H9 (cell line): ENCODE measurements around the gene ANAPC13. TPM values are rescaled to one million over a fixed set of nuclear protein-coding genes. Genes with fewer than 3 reads are reported as not detected.

ENCODE experiments used
- DNase-seq: peaks from one replicate; pipeline ENCODE4 v3.0.0-alpha.2; 2017
- H2AFZ ChIP-seq: one replicate; pipeline ENCODE4 v1.6.1; 2013; ENCODE audit warnings: mild to moderate bottlenecking, low read length, control low read depth, moderate library complexity
- H2AK5ac ChIP-seq: 2 replicates; pipeline ENCODE4 v1.6.1; 2013; ENCODE audit warnings: low read length, control low read depth, mixed read lengths; ENCODE audit not compliant: insufficient read length
- H2BK120ac ChIP-seq: one replicate; pipeline ENCODE4 v1.6.1; 2013; ENCODE audit warnings: low read depth, mild to moderate bottlenecking, low read length, control low read depth, inconsistent platforms; ENCODE audit not compliant: poor library complexity, severe bottlenecking
- H2BK12ac ChIP-seq: 2 replicates; pipeline ENCODE4 v1.6.1; 2013; ENCODE audit warnings: low read length, control low read depth, mixed read lengths, low read depth; ENCODE audit not compliant: insufficient read length
- H2BK15ac ChIP-seq: 2 replicates; pipeline ENCODE4 v1.6.1; 2013; ENCODE audit warnings: low read depth, low read length, control low read depth
- H2BK20ac ChIP-seq: one replicate; pipeline ENCODE4 v1.6.1; 2013; ENCODE audit warnings: low read depth, mild to moderate bottlenecking, low read length, control low read depth, inconsistent platforms; ENCODE audit not compliant: poor library complexity, severe bottlenecking
- H2BK5ac ChIP-seq: 2 replicates; pipeline ENCODE4 v1.6.1; 2013; ENCODE audit warnings: low read length, control low read depth, mixed read lengths; ENCODE audit not compliant: insufficient read length
- H3K14ac ChIP-seq: 2 replicates; pipeline ENCODE4 v1.6.1; 2013; ENCODE audit warnings: low read length, control low read depth; ENCODE audit not compliant: insufficient read depth
- H3K18ac ChIP-seq: 2 replicates; pipeline ENCODE4 v1.6.1; 2013; ENCODE audit warnings: low read depth, mild to moderate bottlenecking, mixed read lengths, low read length, control low read depth; ENCODE audit not compliant: insufficient read length
- H3K23ac ChIP-seq: 2 replicates; pipeline ENCODE4 v1.6.1; 2013; ENCODE audit warnings: low read length, control low read depth, mixed read lengths, low read depth; ENCODE audit not compliant: insufficient read length
- H3K23me2 ChIP-seq: 2 replicates; pipeline ENCODE4 v1.6.1; 2013; ENCODE audit warnings: low read depth, mild to moderate bottlenecking, mixed read lengths, low read length, control low read depth; ENCODE audit not compliant: insufficient read length, poor library complexity, severe bottlenecking
- H3K27ac ChIP-seq: 2 replicates; pipeline ENCODE4 v1.5.1; 2013; ENCODE audit warnings: low read length, control low read depth, mixed read lengths, low read depth; ENCODE audit not compliant: insufficient read length
- H3K27me3 ChIP-seq: 2 replicates; pipeline ENCODE4 v1.6.1; 2013; ENCODE audit warnings: low read length, control low read depth, inconsistent platforms; ENCODE audit not compliant: insufficient read depth
- H3K4ac ChIP-seq: 2 replicates; pipeline ENCODE4 v1.6.1; 2013; ENCODE audit warnings: low read depth, mild to moderate bottlenecking, control low read depth, inconsistent platforms, low read length, moderate library complexity
- H3K4me1 ChIP-seq: 2 replicates; pipeline ENCODE4 v1.6.1; 2013; ENCODE audit warnings: low read length, control low read depth, inconsistent platforms; ENCODE audit not compliant: insufficient read depth
- H3K4me2 ChIP-seq: 2 replicates; pipeline ENCODE4 v1.6.1; 2013; ENCODE audit warnings: low read length, control low read depth, mixed read lengths; ENCODE audit not compliant: insufficient read length, insufficient read depth
- H3K56ac ChIP-seq: 2 replicates; pipeline ENCODE4 v1.6.1; 2013; ENCODE audit warnings: low read depth, mild to moderate bottlenecking, mixed read lengths, low read length, control low read depth; ENCODE audit not compliant: insufficient read length
- H3K79me1 ChIP-seq: 2 replicates; pipeline ENCODE4 v1.6.1; 2013; ENCODE audit warnings: low read depth, mild to moderate bottlenecking, moderate library complexity, low read length, control low read depth, inconsistent platforms; ENCODE audit not compliant: insufficient read depth, poor library complexity, severe bottlenecking
- H3K79me2 ChIP-seq: 2 replicates; pipeline ENCODE4 v1.6.1; 2013; ENCODE audit warnings: low read length, control low read depth, inconsistent platforms; ENCODE audit not compliant: insufficient read depth
- H3K9ac ChIP-seq: 2 replicates; pipeline ENCODE4 v1.6.1; 2013; ENCODE audit warnings: low read length, control low read depth, mixed read lengths; ENCODE audit not compliant: insufficient read length; ENCODE audit errors: extremely low read depth
- H3K9me3 ChIP-seq: one replicate; pipeline ENCODE4 v1.6.1; 2013; ENCODE audit warnings: low read depth, low read length, inconsistent platforms; ENCODE audit not compliant: control insufficient read depth
- H3T11ph ChIP-seq: one replicate; pipeline ENCODE4 v1.6.1; 2013; ENCODE audit warnings: mild to moderate bottlenecking, low read length, control low read depth, inconsistent platforms
- H4K20me1 ChIP-seq: one replicate; pipeline ENCODE4 v1.6.1; 2013; ENCODE audit not compliant: control insufficient read depth, insufficient read length, insufficient read depth
- H4K5ac ChIP-seq: 2 replicates; pipeline ENCODE4 v1.6.1; 2013; ENCODE audit warnings: low read depth, mild to moderate bottlenecking, mixed read lengths, low read length, control low read depth; ENCODE audit not compliant: insufficient read length
- H4K8ac ChIP-seq: replicated peaks from 2 replicates; pipeline ENCODE4 v1.6.1; 2013; ENCODE audit warnings: low read length, control low read depth, mixed read lengths, low read depth; ENCODE audit not compliant: insufficient read length
- H4K91ac ChIP-seq: 2 replicates; pipeline ENCODE4 v1.6.1; 2013; ENCODE audit warnings: low read depth, mild to moderate bottlenecking, moderate library complexity, mixed read lengths, low read length, control low read depth; ENCODE audit not compliant: insufficient read length
- H3K27ac Mint-ChIP-seq, 3 experiments: 2 replicates in 2 of 3; 3 replicates in 1 of 3; pipeline ENCODE4 v1.8.0; 2020 to 2021; ENCODE audit warnings: mixed read lengths in 3 of 3, mild to moderate bottlenecking in 1 of 3, moderate library complexity in 1 of 3
- H3K27me3 Mint-ChIP-seq: 2 replicates; pipeline ENCODE4 v1.8.0; 2021; ENCODE audit warnings: low read depth, mild to moderate bottlenecking, moderate library complexity, mixed read lengths
- H3K36me3 Mint-ChIP-seq, 3 experiments: 2 replicates in 2 of 3; 3 replicates in 1 of 3; pipeline ENCODE4 v1.8.0; 2020 to 2021; ENCODE audit warnings: low read depth in 3 of 3, mixed read lengths in 3 of 3; ENCODE audit not compliant: insufficient read depth in 1 of 3
- H3K4me1 Mint-ChIP-seq, 2 experiments: 2 replicates each; pipeline ENCODE4 v1.8.0; 2020; ENCODE audit warnings: mixed read lengths in 2 of 2
- H3K4me3 Mint-ChIP-seq, 2 experiments: 2 replicates in 1 of 2; 3 replicates in 1 of 2; pipeline ENCODE4 v1.8.0; 2020 to 2021; ENCODE audit warnings: mild to moderate bottlenecking in 2 of 2, mixed read lengths in 2 of 2, moderate library complexity in 1 of 2
- H3K9me3 Mint-ChIP-seq, 2 experiments: 2 replicates in 1 of 2; 3 replicates in 1 of 2; pipeline ENCODE4 v1.8.0; 2020; ENCODE audit warnings: mild to moderate bottlenecking in 2 of 2, mixed read lengths in 2 of 2, moderate library complexity in 1 of 2
- CTCF ChIP-seq: fragments of 200-600 bp; sonication (generic); conservative IDR thresholded peaks from 3 replicates; pipeline ENCODE4 v1.8.0; 2021; ENCODE audit warnings: antibody characterized with exemption, mild to moderate bottlenecking
- WGBS: extraction: QIAGEN DNeasy Blood & Tissue Kit; methylation state at CpG from one replicate; pipeline ENCODE4 v1.1.7; 2013; ENCODE audit warnings: missing lambda C conversion rate, low lambda C conversion rate, mixed read lengths; ENCODE audit not compliant: insufficient read length; ENCODE audit errors: extremely low coverage; 5-methylcytosine and 5-hydroxymethylcytosine counted together
- total RNA-seq: library from RNA; stranded (reverse); gene quantifications from 2 replicates; pipeline ENCODE4 v1.2.1, GENCODE V29; 2021

The ANAPC13 gene
- total RNA-seq, 1 experiment from 2014 or later: 42.8 TPM

GRCh38 chr3:134505485-134505884 is 19.7 kb upstream of the ANAPC13 start:
- Histone ChIP-seq H2AK5ac (no peak overlapping the region), H4K5ac (no peak overlapping the region), H3K9ac (no peak overlapping the region), H4K20me1 (no peaks in the 10 kb centered on the region), H3K56ac (no peak overlapping the region), H2BK20ac (no peak overlapping the region), H3K4me1 (no peaks in the 10 kb centered on the region), H3K9me3 (no peaks in the 10 kb centered on the region), H3K4me2 (no peak overlapping the region), H3K23ac (no peak overlapping the region), H2BK5ac (no peak overlapping the region), H3K14ac (no peak overlapping the region), H2AFZ (no peak overlapping the region), H4K91ac (no peak overlapping the region), H2BK15ac (no peak overlapping the region), H3K79me1 (no peaks in the 10 kb centered on the region), H3K4ac (no peak overlapping the region), H3K27me3 (no peaks in the 10 kb centered on the region), H3K23me2 (no peaks in the 10 kb centered on the region), H2BK120ac (no peak overlapping the region), H3K18ac (no peak overlapping the region), H4K8ac (no peak overlapping the region), H3T11ph (no peak overlapping the region), H2BK12ac (no peak overlapping the region), H3K27ac (no peak overlapping the region), H3K79me2 (no peaks in the 10 kb centered on the region; the same call in 1 of the 2 replicates)
- Mint-ChIP-seq H3K27me3 (no peaks in the 10 kb centered on the region), H3K9me3 (peaks cover 0 to 3% of the 10 kb centered on the region in 2 experiments; a peak in 2 of 5 replicates), H3K4me3 (no peak overlapping the region), H3K27ac (no peak overlapping the region), H3K36me3 (peaks cover 4 to 12% (median 10%) of the 10 kb centered on the region in 3 experiments; a peak in 5 of 7 replicates), H3K4me1 (peaks cover 6 to 7% of the 10 kb centered on the region in 2 experiments)
- no peak for DNase-seq
- TF ChIP-seq CTCF: no peak
- no CpG with 5 or more reads among the region's 3 CpGs for WGBS
